Measurements from ENCODE around the gene SOWAHA.

SOWAHA gene

GRCh38 chr5:132775476-132775961 is 37.6 kb upstream of the SOWAHA start:
- Histone ChIP-seq H2BK120ac (ENCODE audit: low read depth, low read length) (no peak overlapping the region), H3K4ac (ENCODE audit: low read depth, low read length) (no peak overlapping the region), H3K27me3 (ENCODE audit: insufficient read depth, low read length, poor library complexity) (peaks cover 9% of the 10 kb centered on the region), H3K79me1 (ENCODE audit: low read length) (no peaks in the 10 kb centered on the region), H3K36me3 (ENCODE audit: control insufficient read depth, insufficient read depth, low read length) (no peaks in the 10 kb centered on the region), H2BK5ac (ENCODE audit: low read length) (no peak overlapping the region), H3K79me2 (ENCODE audit: control insufficient read depth, insufficient read depth, low read length) (no peaks in the 10 kb centered on the region), H3K56ac (ENCODE audit: low read length) (no peak overlapping the region), H4K8ac (ENCODE audit: low read depth, low read length) (no peak overlapping the region), H3K23ac (ENCODE audit: low read length) (no peak overlapping the region), H3K27ac (ENCODE audit: low read depth, low read length) (no peak overlapping the region), H3K4me3 (ENCODE audit: low read length) (no peak overlapping the region), H2AK5ac (ENCODE audit: low read length) (no peak overlapping the region), H3K9ac (ENCODE audit: low read length) (no peak overlapping the region), H3K18ac (ENCODE audit: low read length) (no peak overlapping the region), H2BK15ac (replicated peaks; ENCODE audit: low read depth) (no peak overlapping the region), H3K4me1 (ENCODE audit: control insufficient read depth, low read depth, low read length) (peaks cover 3% of the 10 kb centered on the region), H3K4me2 (ENCODE audit: low read length) (no peak overlapping the region), H4K5ac (ENCODE audit: low read length) (no peak overlapping the region)
- DNase-seq: no peak
- WGBS (ENCODE audit: extremely low coverage, insufficient coverage, low lambda C conversion rate): no CpG with 5 or more reads among the region's 7 CpGs

- peak overlapping the region; percentile 62 for H3K18ac ChIP-seq (ENCODE audit: low read length)
- no peaks in the 10 kb centered on the region for H3K79me1 ChIP-seq (ENCODE audit: low read length)
- H3K9ac ChIP-seq (ENCODE audit: low read length): peak overlapping the region; percentile 65
- H3K4me1 ChIP-seq (ENCODE audit: control insufficient read depth, low read depth, low read length): peaks cover 3% of the 10 kb centered on the region
- H3K4me3 ChIP-seq (ENCODE audit: low read length): peak overlapping the region; percentile 29
- no peak overlapping the region for H2AK5ac ChIP-seq (ENCODE audit: low read length)
- peaks cover 9% of the 10 kb centered on the region for H3K27me3 ChIP-seq (ENCODE audit: insufficient read depth, low read length, poor library complexity)
- H4K8ac ChIP-seq (ENCODE audit: low read depth, low read length): no peak overlapping the region
- no peak overlapping the region for H4K5ac ChIP-seq (ENCODE audit: low read length)
- no peaks in the 10 kb centered on the region for H3K36me3 ChIP-seq (ENCODE audit: control insufficient read depth, insufficient read depth, low read length)
- no peak overlapping the region for H3K23ac ChIP-seq (ENCODE audit: low read length)
- H2BK5ac ChIP-seq (ENCODE audit: low read length): no peak overlapping the region
- no peaks in the 10 kb centered on the region for H3K79me2 ChIP-seq (ENCODE audit: control insufficient read depth, insufficient read depth, low read length)
- H3K4ac ChIP-seq (ENCODE audit: low read depth, low read length): no peak overlapping the region
- peak; percentile 41 for DNase-seq
- H3K4me2 ChIP-seq (ENCODE audit: low read length): peak overlapping the region; percentile 6
- no peak overlapping the region for H2BK15ac ChIP-seq (replicated peaks; ENCODE audit: low read depth)
- no peak overlapping the region for H2BK120ac ChIP-seq (ENCODE audit: low read depth, low read length)
- no peak overlapping the region for H3K27ac ChIP-seq (ENCODE audit: low read depth, low read length)
- H3K56ac ChIP-seq (ENCODE audit: low read length): peak overlapping the region; percentile 90
- no CpG with 5 or more reads among the region's 39 CpGs for WGBS (ENCODE audit: extremely low coverage, insufficient coverage, low lambda C conversion rate)
These were observed 36.8 kb upstream of the SOWAHA start for GRCh38 chr5:132776131-132776937.

GRCh38 chr5:132776938-132777208 is 36.2 kb upstream of the SOWAHA start:
- no CpG with 5 or more reads among the region's 40 CpGs for WGBS (ENCODE audit: extremely low coverage, insufficient coverage, low lambda C conversion rate)
- H3K23ac ChIP-seq (ENCODE audit: low read length): no peak overlapping the region

GRCh38 chr5:132777209-132778069 is 35.7 kb upstream of the SOWAHA start, which contains the start of gene SEPTIN8:
TSS of gene SEPTIN8 (minus strand) at chr5:132777239. CDS start at chr5:132777137, 102 bp downstream.
- Histone ChIP-seq H3K4me3 (ENCODE audit: low read length) (peak within 1 kb of the TSS; percentile 62), H3K27ac (ENCODE audit: low read depth, low read length) (no peak within 1 kb of the TSS), H3K4ac (ENCODE audit: low read depth, low read length) (no peak within 1 kb of the TSS)

More at GRCh38 chr5:132776938-132777208, 36.2 kb upstream of the SOWAHA start:
- H3K79me2 ChIP-seq (ENCODE audit: control insufficient read depth, insufficient read depth, low read length): no peaks in the 10 kb centered on the region
- DNase-seq: no peak
- H3K27me3 ChIP-seq (ENCODE audit: insufficient read depth, low read length, poor library complexity): peaks cover 9% of the 10 kb centered on the region
- H3K56ac ChIP-seq (ENCODE audit: low read length): peak overlapping the region; percentile 90
- peaks cover 3% of the 10 kb centered on the region for H3K4me1 ChIP-seq (ENCODE audit: control insufficient read depth, low read depth, low read length)
- no peak overlapping the region for H2BK15ac ChIP-seq (replicated peaks; ENCODE audit: low read depth)
- H3K4ac ChIP-seq (ENCODE audit: low read depth, low read length): no peak overlapping the region
- peak overlapping the region; percentile 65 for H3K9ac ChIP-seq (ENCODE audit: low read length)
- H3K4me2 ChIP-seq (ENCODE audit: low read length): peak overlapping the region; percentile 6
- H2BK5ac ChIP-seq (ENCODE audit: low read length): no peak overlapping the region
- H3K18ac ChIP-seq (ENCODE audit: low read length): peak overlapping the region; percentile 62
- H3K79me1 ChIP-seq (ENCODE audit: low read length): no peaks in the 10 kb centered on the region
- H2BK120ac ChIP-seq (ENCODE audit: low read depth, low read length): no peak overlapping the region
- H3K27ac ChIP-seq (ENCODE audit: low read depth, low read length): no peak overlapping the region
- no peak overlapping the region for H4K8ac ChIP-seq (ENCODE audit: low read depth, low read length)
- H3K36me3 ChIP-seq (ENCODE audit: control insufficient read depth, insufficient read depth, low read length): no peaks in the 10 kb centered on the region
- H2AK5ac ChIP-seq (ENCODE audit: low read length): no peak overlapping the region
- no peak overlapping the region for H4K5ac ChIP-seq (ENCODE audit: low read length)
- H3K4me3 ChIP-seq (ENCODE audit: low read length): peak overlapping the region; percentile 29

GRCh38 chr5:132778129-132778528 is 35.0 kb upstream of the SOWAHA start:
- Histone ChIP-seq H3K23ac (ENCODE audit: low read length) (no peak overlapping the region), H3K4me3 (ENCODE audit: low read length) (no peak overlapping the region), H2AK5ac (ENCODE audit: low read length) (no peak overlapping the region), H4K8ac (ENCODE audit: low read depth, low read length) (no peak overlapping the region), H2BK5ac (ENCODE audit: low read length) (no peak overlapping the region), H3K9ac (ENCODE audit: low read length) (peak overlapping the region; percentile 65), H2BK15ac (replicated peaks; ENCODE audit: low read depth) (no peak overlapping the region), H3K27ac (ENCODE audit: low read depth, low read length) (no peak overlapping the region), H3K18ac (ENCODE audit: low read length) (no peak overlapping the region), H4K5ac (ENCODE audit: low read length) (no peak overlapping the region), H3K79me1 (ENCODE audit: low read length) (no peaks in the 10 kb centered on the region), H3K27me3 (ENCODE audit: insufficient read depth, low read length, poor library complexity) (peaks cover 9% of the 10 kb centered on the region), H3K79me2 (ENCODE audit: control insufficient read depth, insufficient read depth, low read length) (no peaks in the 10 kb centered on the region), H3K4ac (ENCODE audit: low read depth, low read length) (no peak overlapping the region), H3K4me2 (ENCODE audit: low read length) (no peak overlapping the region), H3K56ac (ENCODE audit: low read length) (no peak overlapping the region), H3K36me3 (ENCODE audit: control insufficient read depth, insufficient read depth, low read length) (no peaks in the 10 kb centered on the region), H2BK120ac (ENCODE audit: low read depth, low read length) (no peak overlapping the region), H3K4me1 (ENCODE audit: control insufficient read depth, low read depth, low read length) (peaks cover 3% of the 10 kb centered on the region)
- WGBS (ENCODE audit: extremely low coverage, insufficient coverage, low lambda C conversion rate): no CpG with 5 or more reads among the region's 4 CpGs
- DNase-seq: no peak

More at GRCh38 chr5:132777209-132778069, 35.7 kb upstream of the SOWAHA start, which contains the start of gene SEPTIN8:
- H3K36me3 ChIP-seq (ENCODE audit: control insufficient read depth, insufficient read depth, low read length): no peaks in the 10 kb centered on the region
- no peaks in the 10 kb centered on the region for H3K79me1 ChIP-seq (ENCODE audit: low read length)
- peak within 1 kb of the TSS; percentile 62 for H3K18ac ChIP-seq (ENCODE audit: low read length)
- H2BK120ac ChIP-seq (ENCODE audit: low read depth, low read length): no peak within 1 kb of the TSS
- H3K4me1 ChIP-seq (ENCODE audit: control insufficient read depth, low read depth, low read length): peaks cover 3% of the 10 kb centered on the region
- DNase-seq: peak; percentile 11
- no peak within 1 kb of the TSS for H2BK5ac ChIP-seq (ENCODE audit: low read length)
- peaks cover 9% of the 10 kb centered on the region for H3K27me3 ChIP-seq (ENCODE audit: insufficient read depth, low read length, poor library complexity)
- no peak within 1 kb of the TSS for H2AK5ac ChIP-seq (ENCODE audit: low read length)
- H3K9ac ChIP-seq (ENCODE audit: low read length): peak within 1 kb of the TSS; percentile 65
- no peaks in the 10 kb centered on the region for H3K79me2 ChIP-seq (ENCODE audit: control insufficient read depth, insufficient read depth, low read length)
- H3K56ac ChIP-seq (ENCODE audit: low read length): peak within 1 kb of the TSS; percentile 90
- no peak within 1 kb of the TSS for H4K8ac ChIP-seq (ENCODE audit: low read depth, low read length)
- no peak within 1 kb of the TSS for H2BK15ac ChIP-seq (replicated peaks; ENCODE audit: low read depth)
- H4K5ac ChIP-seq (ENCODE audit: low read length): no peak within 1 kb of the TSS
- peak within 1 kb of the TSS; percentile 94 for H3K4me2 ChIP-seq (ENCODE audit: low read length)
- H3K23ac ChIP-seq (ENCODE audit: low read length): no peak within 1 kb of the TSS
- WGBS (ENCODE audit: extremely low coverage, insufficient coverage, low lambda C conversion rate): no CpG with 5 or more reads among the region's 82 CpGs
